Duodenal mucosa (tissue), 2 donors: ENCODE results near the gene TAT.
"Not testable (repeated sequence)": the region's sequence is repeated elsewhere in the genome, so short reads cannot be mapped to it uniquely, and the experiment has no call there.

Experiments
- H3K27ac ChIP-seq: one replicate; pipeline ENCODE4 v1.7.0; 2013; ENCODE audit warnings: low read depth, low read length
- H3K27me3 ChIP-seq, 2 donors: one replicate each; pipeline ENCODE4 v1.7.0; 2013; ENCODE audit warnings: low read length in 2 of 2, control low read depth in 1 of 2; ENCODE audit not compliant: insufficient read depth in 2 of 2, control insufficient read depth in 1 of 2
- H3K36me3 ChIP-seq, 2 donors: one replicate each; pipeline ENCODE4 v1.7.0; 2013; ENCODE audit warnings: low read length in 2 of 2, control low read depth in 1 of 2; ENCODE audit not compliant: insufficient read depth in 2 of 2, control insufficient read depth in 1 of 2
- H3K4me1 ChIP-seq, 2 donors: one replicate each; pipeline ENCODE4 v1.7.0; 2013; ENCODE audit warnings: low read length in 2 of 2, control low read depth in 1 of 2; ENCODE audit not compliant: insufficient read depth in 2 of 2, control insufficient read depth in 1 of 2
- H3K4me3 ChIP-seq, 2 donors: one replicate each; pipeline ENCODE4 v1.7.0; 2013; ENCODE audit warnings: low read length in 2 of 2, low read depth in 1 of 2
- H3K9ac ChIP-seq, 2 donors: one replicate each; pipeline ENCODE4 v1.7.0; 2013; ENCODE audit warnings: low read length in 2 of 2, low read depth in 1 of 2
- H3K9me3 ChIP-seq, 2 donors: one replicate each; pipeline ENCODE4 v1.7.0; 2013; ENCODE audit warnings: low read length in 2 of 2, control low read depth in 1 of 2; ENCODE audit not compliant: control insufficient read depth in 1 of 2

TAT gene

GRCh38 chr16:71609066-71609465, 32.2 kb upstream of the TAT start:
- H3K4me3 ChIP-seq = no peak overlapping the region
- H3K27me3 ChIP-seq = no peaks in the 10 kb centered on the region
- no peaks in the 10 kb centered on the region for H3K36me3 ChIP-seq
- no peak overlapping the region for H3K27ac ChIP-seq
- peaks cover 5 to 7% of the 10 kb centered on the region in 2 donors for H3K4me1 ChIP-seq
- no peak overlapping the region for H3K9ac ChIP-seq
- H3K9me3 ChIP-seq = no peaks in the 10 kb centered on the region

- no peak overlapping the region for H3K9ac ChIP-seq
- H3K4me1 ChIP-seq = no peaks in the 10 kb centered on the region
- no peaks in the 10 kb centered on the region for H3K9me3 ChIP-seq
- H3K4me3 ChIP-seq = no peak overlapping the region
- H3K27me3 ChIP-seq = no peaks in the 10 kb centered on the region
- no peaks in the 10 kb centered on the region for H3K36me3 ChIP-seq
- H3K27ac ChIP-seq = no peak overlapping the region
Measured at GRCh38 chr16:71600822-71601221, 23.9 kb upstream of the TAT start.

DNA sequence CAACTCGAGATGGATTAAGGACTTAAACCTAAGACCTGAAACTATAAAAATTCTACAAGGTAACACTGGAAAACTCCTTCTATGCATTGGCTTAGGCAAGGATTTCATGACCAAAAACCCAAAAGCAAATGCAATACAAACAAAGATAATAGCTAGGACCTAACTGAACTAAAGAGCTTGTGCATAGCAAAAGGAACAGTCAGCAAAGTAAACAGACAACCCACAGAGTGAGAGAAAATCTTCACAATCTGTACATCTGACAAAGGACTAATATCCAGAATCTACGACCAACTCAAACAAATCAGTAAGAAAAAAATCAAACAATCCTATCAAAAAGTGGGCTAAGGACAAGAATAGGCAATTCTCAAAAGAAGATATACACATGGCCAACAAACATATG, 21.5 kb upstream of the TAT start:
- not testable (repeated sequence) for H3K9ac ChIP-seq, H3K27me3 ChIP-seq

DNA sequence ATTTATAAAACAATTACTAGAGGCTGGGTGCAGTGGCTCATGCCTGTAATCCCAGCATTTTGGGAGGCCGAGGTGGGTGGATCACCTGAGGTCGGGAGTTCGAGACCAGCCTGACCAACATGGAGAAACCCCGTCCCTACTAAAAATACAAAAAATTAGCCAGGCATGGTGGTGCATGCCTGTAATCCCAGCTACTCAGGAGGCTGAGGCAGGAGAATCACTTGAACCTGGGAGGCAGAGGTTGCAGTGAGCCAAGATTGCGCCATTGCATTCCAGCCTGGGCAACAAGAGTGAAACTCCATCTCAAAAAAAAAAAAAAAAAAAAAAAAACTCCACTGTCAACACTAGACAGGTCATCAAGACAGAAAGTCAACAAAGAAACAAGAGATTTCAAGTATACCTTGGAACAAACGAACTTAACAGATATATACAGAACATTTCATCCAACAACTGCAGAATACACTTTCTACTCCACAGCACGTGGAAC, 18.5 kb upstream of the TAT start:
- H3K27ac ChIP-seq, H3K4me3 ChIP-seq, H3K36me3 ChIP-seq, H3K9me3 ChIP-seq, H3K9ac ChIP-seq, H3K4me1 ChIP-seq, H3K27me3 ChIP-seq: not testable (repeated sequence)

More for the DNA sequence above, 21.5 kb upstream of the TAT start:
- H3K36me3 ChIP-seq, H3K9me3 ChIP-seq, H3K27ac ChIP-seq, H3K4me3 ChIP-seq, H3K4me1 ChIP-seq: not testable (repeated sequence)

GRCh38 chr16:71594000-71594646, 17.2 kb upstream of the TAT start:
- Histone ChIP-seq H3K9me3 (no peaks in the 10 kb centered on the region), H3K4me3 (no peak overlapping the region), H3K9ac (no peak overlapping the region), H3K27me3 (peaks cover 3 to 7% of the 10 kb centered on the region in 2 donors), H3K36me3 (no peaks in the 10 kb centered on the region), H3K27ac (no peak overlapping the region), H3K4me1 (no peaks in the 10 kb centered on the region)

GRCh38 chr16:71593048-71593999, 16.4 kb upstream of the TAT start:
- no peaks in the 10 kb centered on the region for H3K9me3 ChIP-seq
- no peak overlapping the region for H3K4me3 ChIP-seq
- peaks cover 3 to 7% of the 10 kb centered on the region in 2 donors for H3K27me3 ChIP-seq
- no peak overlapping the region for H3K9ac ChIP-seq
- H3K36me3 ChIP-seq = no peaks in the 10 kb centered on the region
- no peaks in the 10 kb centered on the region for H3K4me1 ChIP-seq
- H3K27ac ChIP-seq = no peak overlapping the region

DNA sequence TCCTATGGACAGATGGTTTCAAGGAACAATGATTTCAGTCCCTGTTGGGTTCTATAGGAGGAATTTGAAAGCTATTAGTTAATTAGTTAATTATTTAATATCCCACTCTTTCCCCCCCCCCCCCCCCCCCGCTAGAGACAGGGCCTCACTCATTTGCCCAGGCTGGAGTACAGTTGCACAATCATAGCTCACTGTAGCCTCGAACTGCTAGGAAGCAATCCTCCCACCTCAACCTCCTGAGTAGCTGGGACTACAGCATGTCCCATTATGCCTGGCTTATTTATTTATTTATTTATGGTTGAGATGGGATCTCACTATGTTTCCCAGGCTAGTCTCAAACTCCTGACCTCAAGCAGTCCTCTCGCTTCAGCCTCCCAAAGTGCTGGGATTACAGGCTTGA, 15.0 kb upstream of the TAT start:
- Histone ChIP-seq H3K27me3 (peaks cover 3 to 7% of the 10 kb centered on the region in 2 donors), H3K27ac (no peak overlapping the region), H3K9me3 (no peaks in the 10 kb centered on the region), H3K4me3 (no peak overlapping the region), H3K9ac (no peak overlapping the region), H3K4me1 (no peaks in the 10 kb centered on the region), H3K36me3 (no peaks in the 10 kb centered on the region)

GRCh38 chr16:71590584-71590983, 13.7 kb upstream of the TAT start:
- H3K9ac ChIP-seq = no peak overlapping the region
- H3K27ac ChIP-seq = no peak overlapping the region
- no peaks in the 10 kb centered on the region for H3K36me3 ChIP-seq
- peaks cover 3 to 7% of the 10 kb centered on the region in 2 donors for H3K27me3 ChIP-seq
- no peaks in the 10 kb centered on the region for H3K9me3 ChIP-seq
- H3K4me1 ChIP-seq = no peaks in the 10 kb centered on the region
- no peak overlapping the region for H3K4me3 ChIP-seq

DNA sequence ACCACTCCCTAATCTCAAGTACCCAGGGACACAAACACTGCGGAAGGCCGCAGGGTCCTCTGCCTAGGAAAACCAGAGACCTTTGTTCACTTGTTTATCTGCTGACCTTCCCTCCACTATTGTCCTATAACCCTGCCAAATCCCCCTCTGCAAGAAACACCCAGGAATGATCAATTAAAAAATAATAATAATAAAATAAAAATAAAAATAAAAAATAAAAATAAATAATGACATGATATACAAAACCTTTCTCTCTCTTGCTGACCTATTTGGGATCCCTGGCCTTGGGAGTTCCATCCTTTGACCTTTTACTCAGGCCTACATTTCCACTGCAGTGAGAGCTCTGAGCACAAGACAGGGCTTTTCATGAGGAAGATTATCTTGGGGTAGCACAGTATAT, 13.2 kb upstream of the TAT start:
- H3K9me3 ChIP-seq, H3K4me3 ChIP-seq, H3K9ac ChIP-seq, H3K36me3 ChIP-seq, H3K27me3 ChIP-seq, H3K27ac ChIP-seq, H3K4me1 ChIP-seq: not testable (repeated sequence)

DNA sequence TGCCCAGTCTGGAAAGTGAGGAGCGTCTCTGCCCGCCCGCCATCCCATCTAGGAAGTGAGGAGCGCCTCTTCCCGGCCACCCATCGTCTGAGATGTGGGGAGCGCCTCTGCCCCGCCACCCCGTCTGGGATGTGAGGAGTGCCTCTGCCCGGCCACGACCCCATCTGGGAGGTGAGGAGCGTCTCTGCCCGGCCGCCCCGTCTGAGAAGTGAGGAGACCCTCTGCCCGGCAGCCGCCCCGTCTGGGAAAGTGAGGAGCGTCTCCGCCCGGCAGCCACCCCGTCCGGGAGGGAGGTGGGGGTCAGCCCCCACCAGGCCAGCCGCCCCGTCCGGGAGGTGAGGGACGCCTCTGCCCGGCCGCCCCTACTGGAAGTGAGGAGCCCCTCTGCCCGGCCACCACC, 12.4 kb upstream of the TAT start:
- H3K4me1 ChIP-seq, H3K9ac ChIP-seq, H3K4me3 ChIP-seq, H3K27ac ChIP-seq, H3K36me3 ChIP-seq, H3K9me3 ChIP-seq, H3K27me3 ChIP-seq: not testable (repeated sequence)
